Thoracic aorta (tissue), 2 donors: ENCODE results near the gene IVD. TPM values are rescaled to one million over a fixed set of nuclear protein-coding genes. Genes with fewer than 3 reads are reported as not detected.
A peak's percentile ranks its signal among the peaks of the same experiment; 100 is the strongest.

Experiments
- ATAC-seq: fragments of 150-250 bp; one replicate; pipeline ENCODE4 v1.8.0; 2017; ENCODE audit warnings: low read depth; ENCODE audit not compliant: insufficient number of reproducible peaks, low FRiP score
- DNase-seq: peaks from one replicate; pipeline ENCODE4 v3.0.0-alpha.2; 2020; ENCODE audit warnings: low spot score
- H3K27ac ChIP-seq, 2 donors: fragments of 200-600 bp; sonication (generic); 1 replicate in 1 of 2; 2 replicates in 1 of 2; pipeline ENCODE4 v1.5.1; 2016; ENCODE audit warnings: mild to moderate bottlenecking in 2 of 2, moderate library complexity in 2 of 2
- H3K27me3 ChIP-seq: fragments of 200-600 bp; sonication (generic); replicated peaks from 2 replicates; pipeline ENCODE4 v1.6.0; 2016; ENCODE audit warnings: mild to moderate bottlenecking; ENCODE audit not compliant: insufficient read depth
- H3K36me3 ChIP-seq: fragments of 200-600 bp; sonication (generic); one replicate; pipeline ENCODE4 v1.5.1; 2016
- H3K4me1 ChIP-seq, 2 donors: fragments of 200-600 bp; sonication (generic); 1 replicate in 1 of 2; 2 replicates in 1 of 2; pipeline versions ENCODE4 v1.5.1 to v1.6.0; 2016; ENCODE audit warnings: low read depth in 2 of 2, mild to moderate bottlenecking in 1 of 2; ENCODE audit not compliant: control insufficient read depth in 1 of 2
- H3K4me3 ChIP-seq: fragments of 200-600 bp; sonication (generic); 2 replicates; pipeline ENCODE4 v1.5.1; 2016; ENCODE audit warnings: mild to moderate bottlenecking
- H3K9me3 ChIP-seq: fragments of 200-600 bp; sonication (generic); 2 replicates; pipeline ENCODE4 v1.5.1; 2016
- CTCF ChIP-seq: fragments of 200-600 bp; sonication (generic); IDR thresholded peaks from one replicate; pipeline ENCODE4 v1.5.1; 2019; ENCODE audit warnings: antibody characterized with exemption
- total RNA-seq, 2 donors: library from RNA; depleted of rRNA; stranded (reverse); fragments of >200 nt; gene quantifications; one replicate each; pipeline versions ENCODE4 v1.1.0 to v1.2.3, GENCODE V29; 2016

IVD gene
- total RNA-seq, 2 donors from 2014 or later = 43.6 to 61.8 TPM

GRCh38 chr15:40428185-40428584 lies 22.6 kb downstream of the IVD start:
- Histone ChIP-seq H3K27me3 (no peaks in the 10 kb centered on the region), H3K4me3 (no peak overlapping the region), H3K27ac (no peak overlapping the region), H3K4me1 (no peaks in the 10 kb centered on the region), H3K36me3 (no peaks in the 10 kb centered on the region), H3K9me3 (no peaks in the 10 kb centered on the region)
- no peak for TF ChIP-seq CTCF
- DNase-seq (no peak), ATAC-seq (no peak)

GRCh38 chr15:40429068-40429710 lies 23.6 kb downstream of the IVD start:
- ATAC-seq = no peak
- Histone ChIP-seq H3K36me3 (no peaks in the 10 kb centered on the region), H3K9me3 (no peaks in the 10 kb centered on the region), H3K27ac (no peak overlapping the region), H3K4me3 (no peak overlapping the region), H3K4me1 (no peaks in the 10 kb centered on the region), H3K27me3 (no peaks in the 10 kb centered on the region)
- TF ChIP-seq CTCF = no peak
- DNase-seq = no peak

- no peak for ATAC-seq
- no peaks in the 10 kb centered on the region for H3K4me1 ChIP-seq
These were observed 24.7 kb downstream of the IVD start for GRCh38 chr15:40430271-40430805.

GRCh38 chr15:40435023-40435709 lies 29.6 kb downstream of the IVD start:
- no peaks in the 10 kb centered on the region for H3K9me3 ChIP-seq
- H3K27ac ChIP-seq = no peak overlapping the region
- H3K4me1 ChIP-seq = peaks cover 19 to 29% of the 10 kb centered on the region in 2 donors
- H3K4me3 ChIP-seq = no peak overlapping the region
- H3K36me3 ChIP-seq = no peaks in the 10 kb centered on the region
- DNase-seq (no peak), ATAC-seq (no peak)
- peaks cover 11% of the 10 kb centered on the region for H3K27me3 ChIP-seq
- TF ChIP-seq CTCF = no peak

More at GRCh38 chr15:40430271-40430805, 24.7 kb downstream of the IVD start:
- no peak for DNase-seq
- H3K36me3 ChIP-seq = no peaks in the 10 kb centered on the region
- no peak overlapping the region for H3K4me3 ChIP-seq
- no peak for TF ChIP-seq CTCF
- no peak overlapping the region for H3K27ac ChIP-seq
- H3K27me3 ChIP-seq = no peaks in the 10 kb centered on the region
- H3K9me3 ChIP-seq = no peaks in the 10 kb centered on the region

- no peaks in the 10 kb centered on the region for H3K9me3 ChIP-seq
- H3K4me3 ChIP-seq = peak overlapping the region; percentile 68
- peaks cover 11% of the 10 kb centered on the region for H3K27me3 ChIP-seq
- no peak overlapping the region for H3K27ac ChIP-seq
- H3K36me3 ChIP-seq = no peaks in the 10 kb centered on the region
- peaks cover 19 to 30% of the 10 kb centered on the region in 2 donors for H3K4me1 ChIP-seq
- no peak for DNase-seq
- ATAC-seq = no peak
- TF ChIP-seq CTCF = no peak
These were observed 30.1 kb downstream of the IVD start for GRCh38 chr15:40435710-40436089.
